Subcutaneous adipose tissue (tissue), 4 donors: ENCODE data around the gene ZNF575. TPM values are rescaled to one million over a fixed set of nuclear protein-coding genes. Genes with fewer than 3 reads are reported as not detected.

Experiments used
- total RNA-seq, 4 donors: library from RNA; depleted of rRNA; stranded (reverse); fragments of >200 nt; gene quantifications; one replicate each; pipeline ENCODE4 v1.1.0, GENCODE V29; 2016
- TF ChIP-seq, protein P1 (sequence below): fragments of 450-650 bp; IDR thresholded peaks from one replicate; pipeline ENCODE4 v1.5.1; 2016; ENCODE audit warnings: low read depth, mild to moderate bottlenecking, control low read depth, antibody characterized with exemption, moderate library complexity

ZNF575 gene
- total RNA-seq, 4 donors from 2014 or later, result 0.44 to 3.2 TPM; not detected in 2

- TF ChIP-seq, protein P1, sequence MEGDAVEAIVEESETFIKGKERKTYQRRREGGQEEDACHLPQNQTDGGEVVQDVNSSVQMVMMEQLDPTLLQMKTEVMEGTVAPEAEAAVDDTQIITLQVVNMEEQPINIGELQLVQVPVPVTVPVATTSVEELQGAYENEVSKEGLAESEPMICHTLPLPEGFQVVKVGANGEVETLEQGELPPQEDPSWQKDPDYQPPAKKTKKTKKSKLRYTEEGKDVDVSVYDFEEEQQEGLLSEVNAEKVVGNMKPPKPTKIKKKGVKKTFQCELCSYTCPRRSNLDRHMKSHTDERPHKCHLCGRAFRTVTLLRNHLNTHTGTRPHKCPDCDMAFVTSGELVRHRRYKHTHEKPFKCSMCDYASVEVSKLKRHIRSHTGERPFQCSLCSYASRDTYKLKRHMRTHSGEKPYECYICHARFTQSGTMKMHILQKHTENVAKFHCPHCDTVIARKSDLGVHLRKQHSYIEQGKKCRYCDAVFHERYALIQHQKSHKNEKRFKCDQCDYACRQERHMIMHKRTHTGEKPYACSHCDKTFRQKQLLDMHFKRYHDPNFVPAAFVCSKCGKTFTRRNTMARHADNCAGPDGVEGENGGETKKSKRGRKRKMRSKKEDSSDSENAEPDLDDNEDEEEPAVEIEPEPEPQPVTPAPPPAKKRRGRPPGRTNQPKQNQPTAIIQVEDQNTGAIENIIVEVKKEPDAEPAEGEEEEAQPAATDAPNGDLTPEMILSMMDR, result no peak
Measured at GRCh38 chr19:43548706-43549105, 15.7 kb downstream of the ZNF575 start.

- TF ChIP-seq, protein P1, result no peak
Measured at GRCh38 chr19:43551399-43552197, 18.6 kb downstream of the ZNF575 start.

GRCh38 chr19:43552198-43552450 lies 19.1 kb downstream of the ZNF575 start:
- TF ChIP-seq, protein P1, result no peak

DNA sequence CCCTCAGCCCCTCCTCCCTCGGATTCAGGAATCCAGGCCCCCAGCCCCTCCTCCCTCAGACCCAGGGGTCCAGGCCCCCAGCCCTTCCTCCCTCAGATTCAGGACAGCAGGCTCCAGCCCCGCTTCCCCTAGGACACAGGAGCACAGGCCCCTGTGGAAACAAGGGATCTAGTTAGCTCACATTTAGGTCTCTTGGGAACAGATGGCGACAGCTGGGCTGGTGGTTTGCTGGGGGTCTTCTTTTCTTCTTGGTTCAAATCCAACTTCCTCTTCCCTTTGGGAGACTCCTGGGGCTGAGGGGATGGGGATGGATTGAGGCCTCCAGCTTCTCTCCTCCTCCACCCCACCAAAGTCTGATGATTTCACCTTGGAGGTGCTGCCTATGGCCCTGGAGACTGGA lies 19.6 kb downstream of the ZNF575 start:
- TF ChIP-seq, protein P1, result no peak

- TF ChIP-seq, protein P1, result no peak
Measured at GRCh38 chr19:43553656-43554055, 20.7 kb downstream of the ZNF575 start.

DNA sequence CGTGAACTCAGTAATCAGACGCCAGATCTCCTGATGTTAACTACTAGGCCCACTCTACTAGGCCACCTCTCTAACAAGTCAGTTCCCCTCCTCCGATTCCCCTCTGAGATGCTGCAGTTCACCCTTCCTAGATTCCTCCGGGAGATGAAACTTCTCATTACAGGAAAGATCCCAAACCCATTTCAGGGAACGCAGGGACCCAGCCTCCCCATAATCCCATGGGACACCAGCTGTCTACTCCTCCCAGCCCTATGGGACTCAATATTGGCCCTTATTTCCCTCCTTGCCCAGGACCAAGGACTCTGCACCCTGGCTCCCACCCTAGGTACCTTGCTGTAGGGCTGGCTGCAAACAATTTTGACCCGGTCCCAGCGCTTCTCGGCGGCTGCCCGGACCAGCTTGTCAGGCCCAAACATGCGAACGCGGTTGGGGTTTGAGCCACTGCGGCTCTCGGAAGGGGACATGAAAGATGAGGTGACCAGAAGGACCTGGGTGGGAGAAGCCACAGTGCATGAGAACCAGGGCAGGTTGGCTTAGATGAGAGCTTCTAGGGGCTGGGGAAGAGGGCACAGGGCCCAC lies 21.4 kb downstream of the ZNF575 start:
- TF ChIP-seq, protein P1, result no peak

DNA sequence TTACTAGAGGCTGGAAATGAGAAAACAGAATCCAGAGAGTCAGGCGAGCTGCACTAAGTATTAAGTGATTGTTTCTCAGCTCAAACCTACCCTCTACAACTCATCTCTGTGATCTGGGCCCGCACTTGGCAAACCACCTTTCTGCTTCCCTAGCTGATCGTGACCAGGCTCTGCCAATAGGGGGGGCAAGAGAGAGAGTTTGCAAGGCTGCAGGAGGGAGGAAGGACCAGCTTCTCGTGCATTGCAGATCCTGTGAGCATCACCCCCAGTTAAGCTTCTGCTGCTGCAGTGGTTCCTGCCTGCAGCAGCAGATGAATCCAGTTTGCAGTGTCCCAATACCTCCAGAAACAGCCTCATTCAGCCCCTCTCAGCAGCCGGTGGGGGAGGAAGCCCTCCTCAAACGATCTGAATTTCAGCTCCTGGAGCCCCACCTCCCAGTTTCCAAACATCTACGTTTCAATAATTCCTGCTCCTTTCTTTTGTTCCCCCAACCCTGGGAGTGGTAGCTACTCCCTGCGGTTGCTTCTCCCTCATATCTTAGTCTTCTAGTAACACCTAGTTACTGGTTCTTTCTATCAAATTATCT lies 22.3 kb downstream of the ZNF575 start:
- TF ChIP-seq, protein P1, result no peak
